Measurements from ENCODE around the gene ZNRF1.

GRCh38 chr16:75073545-75074303 lies 74.9 kb downstream of the ZNRF1 start:
- TF ChIP-seq POLR2AphosphoS5 (IDR thresholded peaks at IDR 0.05) (no peak), POLR2A (IDR thresholded peaks at IDR 0.05) (no peak), CTCF (IDR thresholded peaks at IDR 0.05 in 8 of 11, conservative IDR thresholded peaks at IDR 0.05 in 3 of 11) (no peak)
